NCI-H82 (cell line): ENCODE data around the gene ZG16.
A peak's percentile ranks its signal among the peaks of the same experiment; 100 is the strongest.
"Not testable (repeated sequence)": the region's sequence is repeated elsewhere in the genome, so short reads cannot be mapped to it uniquely, and the experiment has no call there.

ENCODE experiments used
- DNase-seq: peaks from one replicate; lab custom pipeline; 2025; lab: John Stamatoyannopoulos, UW

ZG16 gene

GRCh38 chr16:29787155-29787554, 9.1 kb downstream of the ZG16 start:
- not testable (repeated sequence) for DNase-seq

GRCh38 chr16:29789775-29790182, 11.7 kb downstream of the ZG16 start:
- no peak for DNase-seq

GRCh38 chr16:29790183-29790948, 12.3 kb downstream of the ZG16 start, which contains the start of gene KIF22:
TSS of gene KIF22 (plus strand) at chr16:29790751. CDS start at chr16:29790760, 9 bp downstream.
- DNase-seq, result peak; percentile 99

- DNase-seq, result peak; percentile 50
Measured at GRCh38 chr16:29790949-29791844, 13.1 kb downstream of the ZG16 start.

GRCh38 chr16:29791845-29792807, 14.1 kb downstream of the ZG16 start:
- no peak for DNase-seq

GRCh38 chr16:29793153-29793552, 15.1 kb downstream of the ZG16 start:
- DNase-seq, result not testable (repeated sequence)

GRCh38 chr16:29794231-29794710, 16.2 kb downstream of the ZG16 start:
- no peak for DNase-seq

GRCh38 chr16:29802416-29802935, 24.4 kb downstream of the ZG16 start:
- no peak for DNase-seq

- DNase-seq, result peak; percentile 27
Measured at GRCh38 chr16:29804020-29804419, 26.0 kb downstream of the ZG16 start.

GRCh38 chr16:29804455-29805231, 26.6 kb downstream of the ZG16 start:
- peak; percentile 74 for DNase-seq

- peak; percentile 98 for DNase-seq
Measured at GRCh38 chr16:29805232-29806098, 27.4 kb downstream of the ZG16 start.

- peak; percentile 97 for DNase-seq
Measured at GRCh38 chr16:29806099-29806579, 28.1 kb downstream of the ZG16 start, which contains the start of gene MAZ. TSS of gene MAZ (plus strand) at chr16:29806529. CDS start at chr16:29806702, 173 bp downstream.

- peak; percentile 75 for DNase-seq
Measured at GRCh38 chr16:29806641-29807425, 28.8 kb downstream of the ZG16 start.

GRCh38 chr16:29807426-29808218, 29.6 kb downstream of the ZG16 start:
- DNase-seq, result peak; percentile 88

GRCh38 chr16:29808219-29808900, 30.3 kb downstream of the ZG16 start:
- peak; percentile 54 for DNase-seq

- no peak for DNase-seq
Measured at GRCh38 chr16:29809031-29809747, 31.1 kb downstream of the ZG16 start.
